Keratinocyte (primary cell): ENCODE measurements around the gene ANKRD24. TPM values are rescaled to one million over a fixed set of nuclear protein-coding genes. Genes with fewer than 3 reads are reported as not detected.

ENCODE experiments used
- DNase-seq: peaks from one replicate; pipeline ENCODE4 v3.0.0-alpha.2; 2011; ENCODE audit warnings: low read depth, missing footprints, low spot score
- FAIRE-seq: peaks from 2 replicates; lab custom pipeline; 2011; peaks lifted over from hg19 to GRCh38; lab: Jason Lieb, UNC
- H2AFZ ChIP-seq: 2 replicates; pipeline ENCODE4 v1.6.0; 2012; ENCODE audit warnings: low read length, control low read depth, inconsistent platforms; ENCODE audit not compliant: control insufficient read depth
- H3K27ac ChIP-seq: 2 replicates; pipeline ENCODE4 v1.5.1; 2011; ENCODE audit warnings: low read length; ENCODE audit not compliant: control insufficient read depth, insufficient read depth
- H3K27me3 ChIP-seq: 3 replicates; pipeline ENCODE4 v1.6.0; 2011; ENCODE audit warnings: low read length; ENCODE audit not compliant: control insufficient read depth, insufficient read depth; ENCODE audit errors: extremely low read depth
- H3K36me3 ChIP-seq, 2 experiments: 2 replicates in 1 of 2; 3 replicates in 1 of 2; pipeline ENCODE4 v1.5.1; 2011; ENCODE audit warnings: low read length in 2 of 2, mild to moderate bottlenecking in 1 of 2; ENCODE audit not compliant: control insufficient read depth in 2 of 2, insufficient read depth in 2 of 2; ENCODE audit errors: extremely low read depth in 1 of 2
- H3K4me1 ChIP-seq: 3 replicates; pipeline ENCODE4 v1.5.1; 2011; ENCODE audit warnings: low read length; ENCODE audit not compliant: control insufficient read depth, insufficient read depth; ENCODE audit errors: extremely low read depth
- H3K4me2 ChIP-seq: 3 replicates; pipeline ENCODE4 v1.6.0; 2011; ENCODE audit warnings: low read depth, low read length; ENCODE audit not compliant: control insufficient read depth, insufficient read depth; ENCODE audit errors: extremely low read depth
- H3K4me3 ChIP-seq, 3 experiments: fragments of 200-600 bp in 1 of 3; sonication (generic) in 1 of 3; 2 replicates in 2 of 3; 3 replicates in 1 of 3; pipeline ENCODE4 v1.5.1; 2011 to 2016; ENCODE audit warnings: low read length in 3 of 3, mild to moderate bottlenecking in 3 of 3, control low read depth in 2 of 3, inconsistent platforms in 1 of 3, low read depth in 1 of 3, mixed read lengths in 1 of 3, mixed run types in 1 of 3, moderate library complexity in 1 of 3; ENCODE audit not compliant: control insufficient read depth in 2 of 3, insufficient read depth in 2 of 3; ENCODE audit errors: extremely low read depth in 1 of 3
- H3K79me2 ChIP-seq: 2 replicates; pipeline ENCODE4 v1.6.0; 2012; ENCODE audit warnings: low read length; ENCODE audit not compliant: control insufficient read depth, insufficient read depth
- H3K9ac ChIP-seq: 3 replicates; pipeline ENCODE4 v1.6.0; 2011; ENCODE audit warnings: low read length; ENCODE audit not compliant: control insufficient read depth, insufficient read depth; ENCODE audit errors: extremely low read depth
- H3K9me1 ChIP-seq: 3 replicates; pipeline ENCODE4 v1.6.0; 2011; ENCODE audit warnings: low read length; ENCODE audit not compliant: control insufficient read depth, insufficient read depth; ENCODE audit errors: extremely low read depth
- H3K9me3 ChIP-seq: 2 replicates; pipeline ENCODE4 v1.5.1; 2012; ENCODE audit warnings: low read depth, low read length; ENCODE audit not compliant: control insufficient read depth
- H4K20me1 ChIP-seq: 3 replicates; pipeline ENCODE4 v1.6.0; 2011; ENCODE audit warnings: low read length; ENCODE audit not compliant: control insufficient read depth, insufficient read depth; ENCODE audit errors: extremely low read depth
- EZH2 ChIP-seq: IDR thresholded peaks from one replicate; pipeline ENCODE4 v1.6.1; 2012; ENCODE audit warnings: inconsistent platforms, mild to moderate bottlenecking, low read length, moderate library complexity
- dilution Hi-C: fragments of 300-500 bp; cut with MboI; formaldehyde crosslinking; loops from one replicate; pipeline ENCODE4 v1.7.0; 2020; ENCODE audit warnings: low sequenced_read_pairs; ENCODE audit not compliant: extremely low pct_ligation_motif_present
- polyA plus RNA-seq, 5 experiments: library from polyadenylated mRNA; depleted of rRNA in 3 of 5; stranded (reverse) in 3 of 5; stranded (forward) in 1 of 5; unstranded in 1 of 5; fragments of >200 nt; gene quantifications; 1 replicate in 1 of 5; 2 replicates in 3 of 5; 3 replicates in 1 of 5; pipeline versions ENCODE4 v1.2.1 to v1.2.3, GENCODE V29; 2011 to 2012; ENCODE audit warnings: missing spikeins in 2 of 5, low read depth in 1 of 5, low replicate concordance in 1 of 5
- TF ChIP-seq, protein P1 (sequence below), 3 experiments: IDR thresholded peaks in 1 of 3; conservative IDR thresholded peaks in 1 of 3; optimal IDR thresholded peaks in 1 of 3; 2 replicates in 2 of 3; 3 replicates in 1 of 3; pipeline versions ENCODE3 to v1.5.1; 2011; ENCODE audit warnings: low read length in 3 of 3, mild to moderate bottlenecking in 3 of 3, moderate library complexity in 2 of 3, control low read depth in 1 of 3, inconsistent platforms in 1 of 3; ENCODE audit not compliant: insufficient read depth in 2 of 3; ENCODE audit errors: extremely low read depth in 1 of 3

ANKRD24 gene
- polyA plus RNA-seq, 1 donor (not counting 4 experiments of a cell fraction or from before 2014, with no cell fraction given): 0.07 TPM

DNA sequence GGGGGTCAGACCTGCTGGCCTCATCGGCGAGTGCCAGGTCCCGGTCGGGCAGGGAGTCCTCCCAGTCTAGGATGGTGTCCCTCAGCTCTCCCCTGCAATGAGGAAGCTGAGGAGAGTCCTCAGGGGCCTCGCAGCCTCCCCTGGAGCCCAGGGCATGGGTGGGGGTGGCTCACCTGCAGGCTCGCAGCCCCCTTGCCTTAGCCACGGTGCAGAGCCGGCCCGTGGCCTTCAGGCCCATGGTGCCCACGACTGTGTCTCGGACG lies 6.9 kb upstream of the ANKRD24 start:
- Histone ChIP-seq H3K9me3 (no peaks in the 10 kb centered on the region), H3K4me1 (no peaks in the 10 kb centered on the region), H3K36me3 (peaks cover 12 to 17% of the 10 kb centered on the region in 2 experiments), H3K9me1 (no peaks in the 10 kb centered on the region), H2AFZ (no peak overlapping the region), H4K20me1 (peaks cover 3% of the 10 kb centered on the region), H3K27ac (no peak overlapping the region), H3K79me2 (peaks cover 2% of the 10 kb centered on the region), H3K4me3 (no peak overlapping the region), H3K9ac (no peak overlapping the region), H3K27me3 (peaks cover 15% of the 10 kb centered on the region), H3K4me2 (no peak overlapping the region)
- FAIRE-seq: no peak
- no peak for DNase-seq
- dilution Hi-C loops: no loop called here
- no peak for TF ChIP-seq EZH2
- TF ChIP-seq, protein P1, sequence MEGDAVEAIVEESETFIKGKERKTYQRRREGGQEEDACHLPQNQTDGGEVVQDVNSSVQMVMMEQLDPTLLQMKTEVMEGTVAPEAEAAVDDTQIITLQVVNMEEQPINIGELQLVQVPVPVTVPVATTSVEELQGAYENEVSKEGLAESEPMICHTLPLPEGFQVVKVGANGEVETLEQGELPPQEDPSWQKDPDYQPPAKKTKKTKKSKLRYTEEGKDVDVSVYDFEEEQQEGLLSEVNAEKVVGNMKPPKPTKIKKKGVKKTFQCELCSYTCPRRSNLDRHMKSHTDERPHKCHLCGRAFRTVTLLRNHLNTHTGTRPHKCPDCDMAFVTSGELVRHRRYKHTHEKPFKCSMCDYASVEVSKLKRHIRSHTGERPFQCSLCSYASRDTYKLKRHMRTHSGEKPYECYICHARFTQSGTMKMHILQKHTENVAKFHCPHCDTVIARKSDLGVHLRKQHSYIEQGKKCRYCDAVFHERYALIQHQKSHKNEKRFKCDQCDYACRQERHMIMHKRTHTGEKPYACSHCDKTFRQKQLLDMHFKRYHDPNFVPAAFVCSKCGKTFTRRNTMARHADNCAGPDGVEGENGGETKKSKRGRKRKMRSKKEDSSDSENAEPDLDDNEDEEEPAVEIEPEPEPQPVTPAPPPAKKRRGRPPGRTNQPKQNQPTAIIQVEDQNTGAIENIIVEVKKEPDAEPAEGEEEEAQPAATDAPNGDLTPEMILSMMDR (optimal IDR thresholded peaks at IDR 0.05 in 1 of 3, IDR thresholded peaks at IDR 0.05 in 1 of 3, conservative IDR thresholded peaks at IDR 0.05 in 1 of 3; ENCODE audit: extremely low read depth in 1 of 3, insufficient read depth in 2 of 3, low read length in 3 of 3): no peak

DNA sequence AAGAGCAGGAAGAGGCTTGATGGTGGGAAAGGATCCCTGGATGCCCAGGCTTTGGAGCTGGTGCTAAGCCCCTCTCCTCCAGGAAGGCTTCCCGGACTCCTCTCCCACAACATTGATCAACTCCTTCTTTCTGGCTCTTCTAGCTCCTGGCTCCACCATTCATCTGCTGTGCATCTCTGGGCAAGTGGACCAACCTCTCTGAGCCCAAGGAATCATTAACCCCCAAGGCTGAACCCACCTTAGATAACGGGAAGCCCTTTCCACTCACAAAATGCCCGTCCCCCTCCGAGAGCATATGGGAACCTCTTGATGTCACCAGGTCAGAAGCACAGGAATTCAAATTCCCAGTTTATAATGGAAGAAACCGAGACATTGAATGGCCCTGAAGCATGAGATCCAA lies 5.3 kb upstream of the ANKRD24 start:
- dilution Hi-C loops: no loop called here
- no peak for TF ChIP-seq EZH2
- TF ChIP-seq, protein P1 (optimal IDR thresholded peaks at IDR 0.05 in 1 of 3, IDR thresholded peaks at IDR 0.05 in 1 of 3, conservative IDR thresholded peaks at IDR 0.05 in 1 of 3; ENCODE audit: extremely low read depth in 1 of 3, insufficient read depth in 2 of 3, low read length in 3 of 3): no peak
- Histone ChIP-seq H2AFZ (no peak overlapping the region), H3K4me3 (no peak overlapping the region), H4K20me1 (peaks cover 3% of the 10 kb centered on the region), H3K4me2 (no peak overlapping the region), H3K79me2 (peaks cover 15% of the 10 kb centered on the region), H3K9ac (no peak overlapping the region), H3K36me3 (peaks cover 12 to 17% of the 10 kb centered on the region in 2 experiments), H3K9me3 (no peaks in the 10 kb centered on the region), H3K27ac (no peak overlapping the region), H3K27me3 (peaks cover 8% of the 10 kb centered on the region), H3K9me1 (no peaks in the 10 kb centered on the region), H3K4me1 (peaks cover 10% of the 10 kb centered on the region)
- FAIRE-seq: no peak
- DNase-seq: no peak
